ENCODE data around the gene SDK1. TPM values are rescaled to one million over a fixed set of nuclear protein-coding genes. Genes with fewer than 3 reads are reported as not detected.
"Not testable (repeated sequence)": the region's sequence is repeated elsewhere in the genome, so short reads cannot be mapped to it uniquely, and the experiment has no call there.

Gene SDK1
- total and polyA plus RNA-seq, 4 donors, result 10.4 to 11.6 (median 11.0) TPM

DNA sequence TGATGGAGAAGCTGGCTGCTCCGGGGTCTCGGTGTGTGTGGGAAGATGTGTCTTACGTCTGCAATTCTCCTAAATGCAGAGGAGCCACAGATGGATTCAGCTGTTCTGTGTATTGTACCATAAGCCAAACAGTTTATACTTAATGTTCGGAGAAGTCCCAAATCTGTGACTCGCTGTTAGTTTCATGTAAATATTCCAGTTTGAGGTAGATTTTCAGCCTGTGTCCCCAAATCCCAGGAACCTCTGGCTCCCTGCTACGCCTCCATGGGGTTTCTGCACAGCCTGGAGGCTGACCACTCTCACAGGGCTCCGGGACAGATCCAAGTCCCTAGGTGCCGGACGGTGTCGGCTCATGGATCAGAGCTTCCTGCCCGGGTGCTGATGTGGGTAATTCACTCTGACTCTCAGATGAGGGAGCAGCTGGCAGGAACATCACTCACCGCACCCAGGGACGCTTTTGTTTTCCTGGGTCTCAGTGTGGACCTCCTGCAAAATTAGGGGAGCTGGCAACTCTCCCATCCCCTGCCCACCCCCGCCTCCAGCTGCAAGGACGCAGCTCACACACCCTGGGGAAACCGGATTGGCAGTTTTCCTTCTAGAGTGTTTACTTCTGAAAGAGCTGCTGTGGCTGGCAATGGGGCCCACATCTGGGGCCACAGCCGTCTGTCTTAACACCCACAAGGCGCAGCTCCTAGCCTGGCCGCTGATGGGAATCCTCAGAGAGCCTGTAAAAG lies 960.0 kb downstream of the SDK1 start:
- WGBS (ENCODE audit: insufficient coverage), result 51% methylated on average over 18 of the region's 19 CpGs
- DNase-seq (ENCODE audit: low read depth in 4 of 6, low spot score in 6 of 6), result peak in 1 of 6 donors; percentile 81
- Histone ChIP-seq H3K4me1 (ENCODE audit: control insufficient read depth, insufficient read depth, low read length) (peaks cover 22% of the 10 kb centered on the region), H3K9me3 (ENCODE audit: control insufficient read depth, insufficient read depth, low read length) (no peaks in the 10 kb centered on the region), H3K36me3 (ENCODE audit: control insufficient read depth, insufficient read depth, low read length) (peaks cover 7% of the 10 kb centered on the region), H3K27ac (ENCODE audit: low read depth, low read length) (no peak overlapping the region), H3K4me3 (ENCODE audit: low read depth, low read length) (no peak overlapping the region), H3K27me3 (ENCODE audit: control insufficient read depth, insufficient read depth, low read length) (no peaks in the 10 kb centered on the region)

DNA sequence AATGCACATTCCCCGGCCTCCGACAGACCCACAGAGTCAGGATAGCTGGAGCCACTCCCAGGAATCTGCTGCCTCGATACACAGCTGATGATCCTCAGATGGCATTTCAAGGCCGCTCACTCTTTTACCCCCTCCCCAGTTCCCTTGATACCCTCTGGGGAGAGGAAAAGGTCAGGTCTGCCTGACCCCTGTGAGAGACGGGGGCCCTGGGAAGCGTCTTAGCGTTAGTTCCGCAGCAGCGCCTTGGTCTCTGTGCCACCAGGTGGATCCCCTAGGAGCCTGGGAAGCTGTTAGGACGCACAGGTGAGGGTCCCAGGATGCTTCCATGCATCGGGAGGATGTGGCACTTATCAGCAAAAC lies 960.5 kb downstream of the SDK1 start:
- H3K36me3 ChIP-seq (ENCODE audit: control insufficient read depth, insufficient read depth, low read length), result peaks cover 11% of the 10 kb centered on the region
- WGBS (ENCODE audit: insufficient coverage), result 80% methylated on average over 7 of the region's 11 CpGs

DNA sequence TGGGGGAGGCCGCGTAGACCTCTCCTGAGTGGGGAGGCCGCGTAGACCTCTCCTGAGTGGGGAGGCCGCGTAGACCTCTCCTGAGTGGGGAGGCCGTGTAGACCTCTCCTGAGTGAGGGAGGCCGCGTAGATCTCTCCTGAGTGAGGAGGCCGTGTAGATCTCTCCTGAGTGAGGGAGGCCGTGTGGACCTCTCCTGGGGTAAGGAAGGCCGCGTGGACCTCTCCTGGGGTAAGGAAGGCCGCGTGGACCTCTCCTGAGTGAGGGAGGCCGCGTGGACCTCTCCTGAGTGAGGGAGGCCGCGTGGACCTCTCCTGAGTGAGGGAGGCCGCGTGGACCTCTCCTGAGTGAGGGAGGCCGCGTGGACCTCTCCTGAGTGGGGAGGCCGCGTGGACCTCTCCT lies 963.2 kb downstream of the SDK1 start:
- WGBS (ENCODE audit: insufficient coverage), result 98% methylated on average over 16 of the region's 25 CpGs
- peaks cover 30% of the 10 kb centered on the region for H3K36me3 ChIP-seq (ENCODE audit: control insufficient read depth, insufficient read depth, low read length)
- not testable (repeated sequence) for H3K27ac ChIP-seq (ENCODE audit: low read depth, low read length); H3K9me3 ChIP-seq (ENCODE audit: control insufficient read depth, insufficient read depth, low read length); H3K4me3 ChIP-seq (ENCODE audit: low read depth, low read length); H3K4me1 ChIP-seq (ENCODE audit: control insufficient read depth, insufficient read depth, low read length); DNase-seq (ENCODE audit: low read depth in 4 of 6, low spot score in 6 of 6); H3K27me3 ChIP-seq (ENCODE audit: control insufficient read depth, insufficient read depth, low read length)

More for the DNA sequence above, 960.5 kb downstream of the SDK1 start:
- no peak for DNase-seq (ENCODE audit: low read depth in 4 of 6, low spot score in 6 of 6)
- Histone ChIP-seq H3K4me1 (ENCODE audit: control insufficient read depth, insufficient read depth, low read length) (peaks cover 18% of the 10 kb centered on the region), H3K4me3 (ENCODE audit: low read depth, low read length) (no peak overlapping the region), H3K9me3 (ENCODE audit: control insufficient read depth, insufficient read depth, low read length) (no peaks in the 10 kb centered on the region), H3K27ac (ENCODE audit: low read depth, low read length) (no peak overlapping the region), H3K27me3 (ENCODE audit: control insufficient read depth, insufficient read depth, low read length) (no peaks in the 10 kb centered on the region)

DNA sequence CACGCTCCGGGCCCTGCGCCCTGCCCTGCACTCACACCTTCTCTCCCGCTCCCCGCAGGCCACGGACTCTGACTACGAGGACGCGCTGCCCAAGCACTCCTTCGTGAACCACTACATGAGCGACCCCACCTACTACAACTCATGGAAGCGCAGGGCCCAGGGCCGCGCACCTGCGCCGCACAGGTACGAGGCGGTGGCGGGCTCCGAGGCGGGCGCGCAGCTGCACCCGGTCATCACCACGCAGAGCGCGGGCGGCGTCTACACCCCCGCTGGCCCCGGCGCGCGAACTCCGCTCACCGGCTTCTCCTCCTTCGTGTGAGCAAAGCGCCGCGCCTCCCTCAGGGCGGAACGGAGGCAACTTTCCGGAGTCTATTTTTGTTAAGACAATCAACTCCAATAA lies 964.0 kb downstream of the SDK1 start:
- H3K9me3 ChIP-seq (ENCODE audit: control insufficient read depth, insufficient read depth, low read length), result no peaks in the 10 kb centered on the region
- no peak for DNase-seq (ENCODE audit: low read depth in 4 of 6, low spot score in 6 of 6)
- H3K36me3 ChIP-seq (ENCODE audit: control insufficient read depth, insufficient read depth, low read length), result peaks cover 36% of the 10 kb centered on the region
- WGBS (ENCODE audit: insufficient coverage), result 48% methylated on average over 35 of the region's 43 CpGs
- H3K27ac ChIP-seq (ENCODE audit: low read depth, low read length), result no peak overlapping the region
- no peak overlapping the region for H3K4me3 ChIP-seq (ENCODE audit: low read depth, low read length)
- no peaks in the 10 kb centered on the region for H3K27me3 ChIP-seq (ENCODE audit: control insufficient read depth, insufficient read depth, low read length)
- H3K4me1 ChIP-seq (ENCODE audit: control insufficient read depth, insufficient read depth, low read length), result peaks cover 8% of the 10 kb centered on the region

DNA sequence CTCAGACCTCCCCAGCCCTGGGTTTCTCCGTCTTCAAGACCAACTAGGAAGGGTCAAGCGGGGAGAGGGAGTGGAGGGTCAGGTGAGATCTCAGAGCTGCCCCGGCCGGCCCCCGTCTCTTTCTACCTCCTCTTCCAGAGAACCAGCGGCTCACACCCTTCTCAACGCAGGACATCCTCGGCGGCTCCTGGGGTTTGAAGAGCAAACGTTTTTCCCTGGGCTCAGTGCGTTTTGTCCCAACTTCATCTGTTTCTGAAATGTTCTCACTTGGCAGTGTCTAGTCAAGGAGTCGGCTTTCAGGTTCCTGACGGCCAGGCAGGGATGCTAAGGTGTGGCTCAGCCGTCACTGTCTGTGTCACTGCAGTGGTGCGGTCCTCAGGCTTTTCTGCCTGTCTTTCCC lies 964.6 kb downstream of the SDK1 start:
- peaks cover 8% of the 10 kb centered on the region for H3K4me1 ChIP-seq (ENCODE audit: control insufficient read depth, insufficient read depth, low read length)
- no peak for DNase-seq (ENCODE audit: low read depth in 4 of 6, low spot score in 6 of 6)
- WGBS (ENCODE audit: insufficient coverage), result 78% methylated on average over 13 of the region's 15 CpGs
- peaks cover 40% of the 10 kb centered on the region for H3K36me3 ChIP-seq (ENCODE audit: control insufficient read depth, insufficient read depth, low read length)
- no peaks in the 10 kb centered on the region for H3K27me3 ChIP-seq (ENCODE audit: control insufficient read depth, insufficient read depth, low read length)
- no peaks in the 10 kb centered on the region for H3K9me3 ChIP-seq (ENCODE audit: control insufficient read depth, insufficient read depth, low read length)
- no peak overlapping the region for H3K27ac ChIP-seq (ENCODE audit: low read depth, low read length)
- no peak overlapping the region for H3K4me3 ChIP-seq (ENCODE audit: low read depth, low read length)

DNA sequence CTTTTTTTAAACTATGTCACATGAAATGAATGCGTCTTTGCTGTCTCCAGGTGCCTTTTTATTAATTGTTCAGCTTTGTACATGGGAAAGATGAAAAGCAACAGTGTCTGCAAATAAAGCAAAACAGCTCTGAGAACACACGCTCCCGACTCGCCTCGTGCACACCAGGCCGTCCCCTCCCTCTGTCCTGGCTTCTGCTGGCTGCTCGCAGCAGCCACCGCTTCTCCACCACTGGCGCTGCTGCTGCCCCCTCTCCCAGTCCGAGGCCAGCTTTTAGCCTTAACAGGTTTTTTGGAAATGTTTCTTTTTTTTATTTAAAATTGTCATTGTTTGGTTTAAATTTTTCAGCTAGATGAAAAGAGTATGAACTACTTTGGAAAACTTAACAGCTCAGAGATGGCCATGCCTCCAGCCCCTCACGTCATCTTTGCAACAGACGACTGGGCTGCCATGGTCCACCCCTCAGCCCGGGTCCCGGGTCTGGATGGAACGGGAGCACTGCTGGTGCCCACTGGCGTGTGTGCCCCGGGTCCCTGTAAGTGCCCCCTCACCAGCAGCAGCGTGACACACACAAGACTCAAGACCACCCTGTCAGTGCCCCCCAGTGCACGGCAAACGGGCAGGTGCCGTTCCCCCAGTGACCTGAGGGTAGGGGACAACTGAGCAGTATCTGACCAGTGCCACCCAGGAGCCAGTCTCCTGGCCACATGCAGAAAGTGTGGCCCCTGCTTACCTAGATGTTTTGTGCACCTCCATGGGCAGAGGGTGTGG lies 965.4 kb downstream of the SDK1 start:
- 87% methylated on average over 14 of the region's 21 CpGs for WGBS (ENCODE audit: insufficient coverage)
- Histone ChIP-seq H3K27ac (ENCODE audit: low read depth, low read length) (no peak overlapping the region), H3K36me3 (ENCODE audit: control insufficient read depth, insufficient read depth, low read length) (peaks cover 40% of the 10 kb centered on the region), H3K9me3 (ENCODE audit: control insufficient read depth, insufficient read depth, low read length) (no peaks in the 10 kb centered on the region), H3K4me3 (ENCODE audit: low read depth, low read length) (no peak overlapping the region), H3K27me3 (ENCODE audit: control insufficient read depth, insufficient read depth, low read length) (no peaks in the 10 kb centered on the region), H3K4me1 (ENCODE audit: control insufficient read depth, insufficient read depth, low read length) (peaks cover 3% of the 10 kb centered on the region)
- no peak for DNase-seq (ENCODE audit: low read depth in 4 of 6, low spot score in 6 of 6)

DNA sequence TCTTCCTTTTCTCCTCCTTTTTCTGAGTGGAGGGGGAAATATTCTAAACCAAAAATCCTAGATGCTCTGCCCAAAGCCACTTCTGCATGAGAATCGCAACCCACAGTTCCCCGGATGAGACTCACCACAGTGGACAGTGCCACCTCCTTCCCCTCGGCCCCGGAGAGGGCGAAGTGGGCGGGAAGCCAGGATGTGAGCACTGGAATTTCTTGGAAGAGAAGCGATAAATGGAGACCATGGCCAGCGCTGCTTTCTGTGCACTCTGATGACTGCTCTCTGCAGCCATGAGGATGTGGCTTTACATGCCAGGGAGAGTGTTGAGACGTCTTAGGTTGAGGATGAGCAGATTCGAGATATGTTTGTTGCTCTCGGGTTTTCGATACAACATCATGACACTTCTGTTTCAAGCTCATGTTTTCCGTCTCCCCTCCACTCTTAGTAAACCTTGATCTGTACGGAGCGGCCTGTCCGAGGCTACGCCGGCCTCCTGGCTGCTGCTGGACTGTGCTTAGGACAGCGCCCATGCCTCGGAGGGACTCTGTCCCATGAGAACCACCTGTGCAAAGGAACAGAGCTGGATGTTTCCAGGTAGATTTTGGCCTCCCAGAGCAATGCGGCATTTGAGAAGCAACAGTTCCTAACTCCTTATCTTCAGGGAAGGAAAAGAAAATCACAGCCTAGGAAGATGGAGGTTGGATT lies 966.4 kb downstream of the SDK1 start:
- H3K36me3 ChIP-seq (ENCODE audit: control insufficient read depth, insufficient read depth, low read length), result peaks cover 40% of the 10 kb centered on the region
- H3K4me1 ChIP-seq (ENCODE audit: control insufficient read depth, insufficient read depth, low read length), result no peaks in the 10 kb centered on the region
- no peaks in the 10 kb centered on the region for H3K9me3 ChIP-seq (ENCODE audit: control insufficient read depth, insufficient read depth, low read length)
- no peak for DNase-seq (ENCODE audit: low read depth in 4 of 6, low spot score in 6 of 6)
- 84% methylated on average over 18 of the region's 21 CpGs for WGBS (ENCODE audit: insufficient coverage)
- H3K27me3 ChIP-seq (ENCODE audit: control insufficient read depth, insufficient read depth, low read length), result no peaks in the 10 kb centered on the region
- no peak overlapping the region for H3K4me3 ChIP-seq (ENCODE audit: low read depth, low read length)
- no peak overlapping the region for H3K27ac ChIP-seq (ENCODE audit: low read depth, low read length)

DNA sequence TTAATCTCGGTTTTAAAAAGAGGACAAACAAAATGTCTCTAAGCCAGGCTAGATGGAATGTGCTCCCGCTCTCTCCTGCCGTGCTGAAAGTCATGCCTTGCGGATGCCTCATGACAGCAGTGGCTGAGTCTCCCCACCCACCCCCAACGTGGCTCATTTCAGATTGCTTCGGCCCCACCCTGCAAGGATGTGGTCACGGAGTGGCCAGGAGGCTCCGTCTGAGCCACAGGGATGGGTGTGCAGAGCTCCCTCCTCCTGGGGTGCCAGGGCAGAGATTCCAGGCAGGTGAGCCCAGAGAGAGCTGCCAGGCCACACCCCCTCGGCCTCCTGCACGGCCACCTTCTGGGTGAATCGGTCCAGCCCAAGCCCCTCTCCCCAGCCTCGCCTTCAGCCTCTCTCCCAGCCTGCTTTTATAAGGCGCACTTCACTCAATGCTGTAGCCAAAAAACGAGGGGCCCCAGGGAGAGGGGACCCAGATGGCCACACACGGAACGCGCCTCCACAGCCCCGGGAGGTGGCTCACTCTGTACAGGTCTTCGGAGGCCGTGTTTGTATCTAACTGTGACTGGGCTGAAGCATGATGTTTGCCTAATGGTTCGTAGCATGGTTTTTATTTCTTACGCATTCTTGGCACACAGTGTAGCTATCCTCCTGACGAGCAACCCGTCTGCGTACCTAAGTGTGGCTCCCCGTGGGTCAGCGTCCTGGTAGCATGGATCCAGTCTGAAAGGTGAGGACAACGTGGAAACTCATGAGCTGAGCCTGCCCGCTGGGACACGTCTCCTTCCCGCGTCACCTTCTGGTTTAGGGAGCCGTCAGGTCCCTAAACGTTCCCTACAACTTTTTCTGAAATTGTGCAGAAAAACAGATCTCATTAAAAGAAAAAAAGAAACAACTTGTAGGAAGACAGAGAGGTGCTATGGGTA lies 967.3 kb downstream of the SDK1 start:
- no peak for DNase-seq (ENCODE audit: low read depth in 4 of 6, low spot score in 6 of 6)
- Histone ChIP-seq H3K36me3 (ENCODE audit: control insufficient read depth, insufficient read depth, low read length) (peaks cover 40% of the 10 kb centered on the region), H3K27me3 (ENCODE audit: control insufficient read depth, insufficient read depth, low read length) (no peaks in the 10 kb centered on the region), H3K4me1 (ENCODE audit: control insufficient read depth, insufficient read depth, low read length) (no peaks in the 10 kb centered on the region), H3K4me3 (ENCODE audit: low read depth, low read length) (no peak overlapping the region), H3K27ac (ENCODE audit: low read depth, low read length) (no peak overlapping the region), H3K9me3 (ENCODE audit: control insufficient read depth, insufficient read depth, low read length) (no peaks in the 10 kb centered on the region)
- 78% methylated on average over 24 of the region's 34 CpGs for WGBS (ENCODE audit: insufficient coverage)

DNA sequence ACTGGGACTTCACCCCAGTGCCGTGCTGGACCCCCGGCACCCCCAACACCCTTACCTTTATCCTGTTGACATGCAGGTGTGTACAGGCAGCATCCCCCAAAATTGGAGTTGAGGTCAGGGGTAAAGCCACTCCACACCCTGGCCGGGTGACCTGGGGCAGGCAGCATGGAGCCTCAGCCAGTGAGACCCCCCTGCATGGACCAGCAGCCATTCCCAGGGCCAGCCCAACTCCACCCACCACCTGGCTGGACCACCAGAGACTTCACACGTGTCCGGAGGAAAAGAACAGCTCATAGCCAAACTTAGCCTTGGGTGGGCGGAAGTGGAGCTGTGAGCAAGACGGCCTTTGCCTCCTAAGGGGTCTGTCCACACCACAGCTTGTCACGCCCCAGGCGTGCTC lies 968.0 kb downstream of the SDK1 start:
- H3K4me3 ChIP-seq (ENCODE audit: low read depth, low read length), result no peak overlapping the region
- no peaks in the 10 kb centered on the region for H3K9me3 ChIP-seq (ENCODE audit: control insufficient read depth, insufficient read depth, low read length)
- H3K4me1 ChIP-seq (ENCODE audit: control insufficient read depth, insufficient read depth, low read length), result no peaks in the 10 kb centered on the region
- no peak overlapping the region for H3K27ac ChIP-seq (ENCODE audit: low read depth, low read length)
- H3K27me3 ChIP-seq (ENCODE audit: control insufficient read depth, insufficient read depth, low read length), result no peaks in the 10 kb centered on the region
- no peak for DNase-seq (ENCODE audit: low read depth in 4 of 6, low spot score in 6 of 6)
- 83% methylated on average over 6 of the region's 9 CpGs for WGBS (ENCODE audit: insufficient coverage)
- peaks cover 40% of the 10 kb centered on the region for H3K36me3 ChIP-seq (ENCODE audit: control insufficient read depth, insufficient read depth, low read length)

All from spinal cord (tissue), 10 donors.